WTC11 (cell line): ENCODE measurements around the gene MAEA.

Source experiments
- CBFB ChIP-seq: sonication (generic); formaldehyde crosslinking; IDR thresholded peaks from 2 replicates; pipeline ENCODE4 v1.8.1; 2022; ENCODE audit warnings: mild to moderate bottlenecking, low read depth, missing genetic modification reagents
- CTCF ChIP-seq: fragments of 200-600 bp; IDR thresholded peaks from 2 replicates; pipeline ENCODE4 v1.8.0; 2022; ENCODE audit warnings: antibody characterized with exemption
- ELF4 ChIP-seq: sonication (generic); formaldehyde crosslinking; IDR thresholded peaks from 2 replicates; pipeline ENCODE4 v1.8.1; 2022; ENCODE audit warnings: low read depth, mild to moderate bottlenecking, moderate library complexity, missing genetic modification reagents
- MYBL2 ChIP-seq: sonication (generic); formaldehyde crosslinking; IDR thresholded peaks from 2 replicates; pipeline ENCODE4 v1.8.1; 2023; ENCODE audit warnings: mild to moderate bottlenecking, moderate library complexity, missing genetic modification reagents
- NFYB ChIP-seq: sonication (generic); formaldehyde crosslinking; conservative IDR thresholded peaks from 2 replicates; pipeline ENCODE4 v1.8.0; 2022; ENCODE audit warnings: low read depth, missing genetic modification reagents
- TP53 ChIP-seq: sonication (generic); formaldehyde crosslinking; IDR thresholded peaks from 2 replicates; pipeline ENCODE4 v1.8.1; 2023; ENCODE audit warnings: mild to moderate bottlenecking, missing genetic modification reagents
- ZNF423 ChIP-seq: fragments of 250-450 bp; sonication (Bioruptor Pico); IDR thresholded peaks from 2 replicates; pipeline ENCODE4 v2.1.2; 2022; ENCODE audit warnings: mild to moderate bottlenecking, moderate library complexity
- ZNF512 ChIP-seq: sonication (generic); formaldehyde crosslinking; IDR thresholded peaks from 2 replicates; pipeline ENCODE4 v1.8.1; 2022; ENCODE audit warnings: missing genetic modification reagents, borderline replicate concordance
- TF ChIP-seq, protein P1 (sequence below): sonication (generic); formaldehyde crosslinking; IDR thresholded peaks from 2 replicates; pipeline ENCODE4 v1.8.1; 2023; ENCODE audit warnings: mild to moderate bottlenecking, missing genetic modification reagents, moderate library complexity

DNA sequence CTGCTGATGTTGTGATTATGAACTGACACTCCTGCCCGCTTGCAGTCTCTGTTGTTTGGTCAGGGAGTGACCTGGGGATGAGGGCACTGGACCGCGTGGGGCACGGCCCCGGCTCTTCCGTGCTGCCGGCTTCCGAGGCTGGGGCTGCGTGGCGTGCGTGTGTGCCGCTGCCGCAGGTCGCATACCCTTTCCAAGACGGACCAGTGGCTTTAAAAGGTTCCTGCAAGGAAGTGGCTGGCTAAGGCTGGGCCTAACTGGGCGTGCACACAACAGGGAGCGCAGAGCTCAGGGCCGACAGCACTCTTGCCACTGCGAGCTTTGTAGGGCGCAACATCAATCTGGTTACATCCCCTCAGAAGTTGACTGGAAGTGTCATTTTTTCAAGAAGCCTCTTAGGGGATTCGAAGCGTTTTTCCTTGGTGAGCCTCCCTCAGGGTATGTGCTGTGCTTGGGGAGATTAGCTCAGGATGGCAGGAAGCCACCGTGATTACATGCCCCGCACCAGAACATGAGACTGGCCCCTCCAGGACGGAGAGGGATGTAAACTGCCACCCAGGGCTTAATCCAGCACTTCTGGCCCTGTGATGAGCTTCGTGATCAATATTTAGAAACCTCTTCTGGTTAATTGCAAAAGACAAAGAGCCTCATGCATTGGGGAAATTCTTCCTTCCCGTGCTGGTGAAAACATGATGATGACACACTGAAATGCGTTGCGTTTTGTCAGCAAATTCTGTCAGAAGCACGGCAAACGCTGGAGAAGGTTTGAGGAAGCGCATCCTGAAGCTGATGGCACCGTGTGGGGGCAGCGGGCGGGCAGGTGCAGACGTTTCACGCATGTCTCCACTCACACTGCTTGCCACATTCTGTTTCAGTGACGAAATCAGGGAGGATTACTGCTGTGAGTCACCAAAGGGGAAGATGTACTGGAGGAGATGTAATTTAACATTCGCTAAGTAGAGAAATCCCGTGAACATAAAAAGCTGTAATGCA lies 11.1 kb downstream of the MAEA start:
- no peak for TF ChIP-seq CTCF
- TF ChIP-seq ELF4 = no peak
- no peak for TF ChIP-seq TP53 (CRISPR knock-in tag)
- TF ChIP-seq ZNF512 (CRISPR knock-in tag) = no peak
- no peak for TF ChIP-seq CBFB (CRISPR knock-in tag)
- TF ChIP-seq, protein P1, sequence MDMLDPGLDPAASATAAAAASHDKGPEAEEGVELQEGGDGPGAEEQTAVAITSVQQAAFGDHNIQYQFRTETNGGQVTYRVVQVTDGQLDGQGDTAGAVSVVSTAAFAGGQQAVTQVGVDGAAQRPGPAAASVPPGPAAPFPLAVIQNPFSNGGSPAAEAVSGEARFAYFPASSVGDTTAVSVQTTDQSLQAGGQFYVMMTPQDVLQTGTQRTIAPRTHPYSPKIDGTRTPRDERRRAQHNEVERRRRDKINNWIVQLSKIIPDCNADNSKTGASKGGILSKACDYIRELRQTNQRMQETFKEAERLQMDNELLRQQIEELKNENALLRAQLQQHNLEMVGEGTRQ (CRISPR knock-in tag) = no peak
- TF ChIP-seq NFYB (CRISPR knock-in tag) = no peak
- TF ChIP-seq ZNF423 (CRISPR knock-in tag) = no peak
- TF ChIP-seq MYBL2 = no peak
